ENCODE data around the gene ZNF189.
"Not testable (repeated sequence)": the region's sequence is repeated elsewhere in the genome, so short reads cannot be mapped to it uniquely, and the experiment has no call there.

Gene ZNF189

GRCh38 chr9:101381118-101381517 is 17.5 kb upstream of the ZNF189 start:
- H3K27ac ChIP-seq = no peak overlapping the region
- in situ Hi-C loops (cut with HindIII; ENCODE audit: low pct_ligation_motif_present, low sequenced_read_pairs) = no loop called here
- DNase-seq = no peak

GRCh38 chr9:101381833-101382342 is 16.8 kb upstream of the ZNF189 start:
- Histone ChIP-seq H3K27ac (no peak overlapping the region), H3K27me3 (replicated peaks) (no peaks in the 10 kb centered on the region), H3K4me3 (ENCODE audit: low read depth, low read length) (no peak overlapping the region), H3K36me3 (replicated peaks) (no peaks in the 10 kb centered on the region)
- TF ChIP-seq, protein P1, sequence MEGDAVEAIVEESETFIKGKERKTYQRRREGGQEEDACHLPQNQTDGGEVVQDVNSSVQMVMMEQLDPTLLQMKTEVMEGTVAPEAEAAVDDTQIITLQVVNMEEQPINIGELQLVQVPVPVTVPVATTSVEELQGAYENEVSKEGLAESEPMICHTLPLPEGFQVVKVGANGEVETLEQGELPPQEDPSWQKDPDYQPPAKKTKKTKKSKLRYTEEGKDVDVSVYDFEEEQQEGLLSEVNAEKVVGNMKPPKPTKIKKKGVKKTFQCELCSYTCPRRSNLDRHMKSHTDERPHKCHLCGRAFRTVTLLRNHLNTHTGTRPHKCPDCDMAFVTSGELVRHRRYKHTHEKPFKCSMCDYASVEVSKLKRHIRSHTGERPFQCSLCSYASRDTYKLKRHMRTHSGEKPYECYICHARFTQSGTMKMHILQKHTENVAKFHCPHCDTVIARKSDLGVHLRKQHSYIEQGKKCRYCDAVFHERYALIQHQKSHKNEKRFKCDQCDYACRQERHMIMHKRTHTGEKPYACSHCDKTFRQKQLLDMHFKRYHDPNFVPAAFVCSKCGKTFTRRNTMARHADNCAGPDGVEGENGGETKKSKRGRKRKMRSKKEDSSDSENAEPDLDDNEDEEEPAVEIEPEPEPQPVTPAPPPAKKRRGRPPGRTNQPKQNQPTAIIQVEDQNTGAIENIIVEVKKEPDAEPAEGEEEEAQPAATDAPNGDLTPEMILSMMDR (IDR thresholded peaks at IDR 0.05; ENCODE audit: low read depth, low read length, missing control alignments) = no peak
- in situ Hi-C loops (cut with HindIII; ENCODE audit: low pct_ligation_motif_present, low sequenced_read_pairs) = no loop called here
- no peak for DNase-seq

More at GRCh38 chr9:101381118-101381517, 17.5 kb upstream of the ZNF189 start:
- TF ChIP-seq, protein P1 (IDR thresholded peaks at IDR 0.05; ENCODE audit: low read depth, low read length, missing control alignments) = no peak
- no peaks in the 10 kb centered on the region for H3K27me3 ChIP-seq (replicated peaks)
- H3K36me3 ChIP-seq (replicated peaks) = no peaks in the 10 kb centered on the region
- H3K4me3 ChIP-seq (ENCODE audit: low read depth, low read length) = no peak overlapping the region

- DNase-seq = no peak
- in situ Hi-C loops (cut with HindIII; ENCODE audit: low pct_ligation_motif_present, low sequenced_read_pairs) = no loop called here
- no peak overlapping the region for H3K4me3 ChIP-seq (ENCODE audit: low read depth, low read length)
- no peaks in the 10 kb centered on the region for H3K36me3 ChIP-seq (replicated peaks)
- H3K27me3 ChIP-seq (replicated peaks) = no peaks in the 10 kb centered on the region
- no peak overlapping the region for H3K27ac ChIP-seq
- TF ChIP-seq, protein P1 (IDR thresholded peaks at IDR 0.05; ENCODE audit: low read depth, low read length, missing control alignments) = no peak
Observed at GRCh38 chr9:101383361-101383760, 15.3 kb upstream of the ZNF189 start.

- H3K27me3 ChIP-seq (replicated peaks); in situ Hi-C loops (cut with HindIII; ENCODE audit: low pct_ligation_motif_present, low sequenced_read_pairs); H3K27ac ChIP-seq; DNase-seq; H3K4me3 ChIP-seq (ENCODE audit: low read depth, low read length); H3K36me3 ChIP-seq (replicated peaks): not testable (repeated sequence)
Observed at GRCh38 chr9:101384873-101385536, 13.6 kb upstream of the ZNF189 start, which contains the start of gene BAAT. Gene BAAT, minus strand, starts transcription at chr9:101385006. Its CDS starts 13,602 bp downstream, at chr9:101371404.

GRCh38 chr9:101387871-101388506 is 10.7 kb upstream of the ZNF189 start:
- TF ChIP-seq, protein P1 (IDR thresholded peaks at IDR 0.05; ENCODE audit: low read depth, low read length, missing control alignments) = peak; percentile 69
- H3K36me3 ChIP-seq (replicated peaks) = peaks cover 10% of the 10 kb centered on the region
- in situ Hi-C loops (cut with HindIII; ENCODE audit: low pct_ligation_motif_present, low sequenced_read_pairs) = no loop called here
- no peak overlapping the region for H3K27ac ChIP-seq
- DNase-seq = peak; percentile 49
- no peaks in the 10 kb centered on the region for H3K27me3 ChIP-seq (replicated peaks)
- H3K4me3 ChIP-seq (ENCODE audit: low read depth, low read length) = no peak overlapping the region

DNA sequence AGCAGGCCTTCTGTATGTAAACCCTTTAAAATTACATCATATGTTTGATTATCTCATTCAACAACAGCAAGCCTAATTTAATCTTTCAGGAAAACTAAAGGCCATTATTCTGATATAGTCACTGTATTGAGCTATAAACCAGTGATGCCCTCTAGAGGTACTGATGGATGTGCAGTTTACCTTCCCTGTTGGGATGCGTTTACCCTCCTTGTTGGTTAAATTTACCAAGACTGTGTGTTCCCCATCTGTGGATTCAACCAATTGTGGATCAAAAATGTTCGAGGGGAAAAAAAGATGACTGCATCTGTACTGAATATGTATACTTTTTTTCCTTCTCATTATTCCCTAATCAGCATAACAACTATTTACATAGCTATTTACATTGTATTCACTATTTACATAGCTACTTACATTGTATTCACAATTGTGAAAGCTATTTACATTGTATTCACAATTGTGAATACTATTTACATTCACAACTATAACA is 10.1 kb upstream of the ZNF189 start:
- Histone ChIP-seq H3K4me3 (ENCODE audit: low read depth, low read length) (no peak overlapping the region), H3K27me3 (replicated peaks) (no peaks in the 10 kb centered on the region), H3K27ac (no peak overlapping the region), H3K36me3 (replicated peaks) (peaks cover 10% of the 10 kb centered on the region)
- DNase-seq = no peak
- TF ChIP-seq, protein P1 (IDR thresholded peaks at IDR 0.05; ENCODE audit: low read depth, low read length, missing control alignments) = peak; percentile 56
- in situ Hi-C loops (cut with HindIII; ENCODE audit: low pct_ligation_motif_present, low sequenced_read_pairs) = no loop called here

Data from brain microvascular endothelial cell (primary cell).